ENCODE results near the gene USP17L19. TPM values are rescaled to one million over a fixed set of nuclear protein-coding genes. Genes with fewer than 3 reads are reported as not detected.
"Not testable (repeated sequence)": the region's sequence is repeated elsewhere in the genome, so short reads cannot be mapped to it uniquely, and the experiment has no call there.

The USP17L19 gene
- total RNA-seq, 2 experiments from 2014 or later, result not detected

- H3K4me1 Mint-ChIP-seq (ENCODE audit: low read depth); H3K36me3 Mint-ChIP-seq (ENCODE audit: low read depth); DNase-seq; H3K9me3 Mint-ChIP-seq; H3K27me3 Mint-ChIP-seq (ENCODE audit: low read depth); CTCF ChIA-PET; intact Hi-C loops (cut with micrococcal nuclease); H3K27ac Mint-ChIP-seq; H3K4me3 Mint-ChIP-seq: not testable (repeated sequence)
These were observed 14.1 kb downstream of the USP17L19 start, which contains the start of gene USP17L22 for GRCh38 chr4:9267319-9267718. USP17L22 (plus strand) TSS chr4:9267619; CDS start chr4:9267619, 0 bp downstream.

GRCh38 chr4:9271719-9272118 lies 18.5 kb downstream of the USP17L19 start:
- H3K4me3 Mint-ChIP-seq; H3K9me3 Mint-ChIP-seq; intact Hi-C loops (cut with micrococcal nuclease); H3K4me1 Mint-ChIP-seq (ENCODE audit: low read depth); CTCF ChIA-PET; H3K27me3 Mint-ChIP-seq (ENCODE audit: low read depth); H3K27ac Mint-ChIP-seq; H3K36me3 Mint-ChIP-seq (ENCODE audit: low read depth): not testable (repeated sequence)
- DNase-seq, result peak; percentile 5

Other genes with a start within 250 kb of the USP17L19 start
- gene FAM90A26, start 83.0 kb upstream of the USP17L19 start, total RNA-seq, result not detected
- gene USP17L10, start 42.7 kb upstream of the USP17L19 start, total RNA-seq, result not detected
- gene USP17L11, start 38.0 kb upstream of the USP17L19 start, total RNA-seq, result not detected
- gene USP17L12, start 33.2 kb upstream of the USP17L19 start, total RNA-seq, result not detected
- gene USP17L13, start 28.5 kb upstream of the USP17L19 start, total RNA-seq, result not detected
- gene USP17L15, start 19.0 kb upstream of the USP17L19 start, total RNA-seq, result not detected
- not detected for gene USP17L17, start 9.5 kb upstream of the USP17L19 start, total RNA-seq
- gene USP17L18, start 4.7 kb upstream of the USP17L19 start, total RNA-seq, result not detected
- not detected for gene USP17L20, start 4.7 kb downstream of the USP17L19 start, total RNA-seq
- not detected for gene USP17L21, start 9.5 kb downstream of the USP17L19 start, total RNA-seq
- gene USP17L22, start 14.2 kb downstream of the USP17L19 start, total RNA-seq, result not detected
- gene USP17L24, start 71.8 kb downstream of the USP17L19 start, total RNA-seq, result not detected
- not detected for gene USP17L25, start 76.5 kb downstream of the USP17L19 start, total RNA-seq
- gene USP17L26, start 81.3 kb downstream of the USP17L19 start, total RNA-seq, result not detected
- not detected for gene USP17L5, start 86.0 kb downstream of the USP17L19 start, total RNA-seq
- not detected for gene USP17L27, start 90.8 kb downstream of the USP17L19 start, total RNA-seq
- not detected for gene USP17L28, start 95.5 kb downstream of the USP17L19 start, total RNA-seq
- not detected for gene USP17L29, start 100.3 kb downstream of the USP17L19 start, total RNA-seq
- not detected for gene USP17L30, start 109.8 kb downstream of the USP17L19 start, total RNA-seq
- not detected for gene DEFB131A, start 191.0 kb downstream of the USP17L19 start, total RNA-seq